ENCODE measurements around the gene MTPN.

Gene MTPN

GRCh38 chr7:136014659-136015058 lies 37.5 kb upstream of the MTPN start:
- DNase-seq (ENCODE audit: low read depth, low spot score), result no peak
- Histone ChIP-seq H3K9ac (ENCODE audit: insufficient read length, low read depth) (no peak overlapping the region), H3K27me3 (ENCODE audit: insufficient read depth, insufficient read length) (no peaks in the 10 kb centered on the region), H3K4me1 (ENCODE audit: insufficient read depth, insufficient read length) (no peaks in the 10 kb centered on the region), H3K9me3 (ENCODE audit: insufficient read depth, low read length) (no peaks in the 10 kb centered on the region), H3K4me3 (ENCODE audit: insufficient read length, low read depth) (no peak overlapping the region), H3K36me3 (ENCODE audit: insufficient read depth, insufficient read length, low read length) (no peaks in the 10 kb centered on the region)
- TF ChIP-seq YY1 (IDR thresholded peaks at IDR 0.05; ENCODE audit: insufficient read depth, insufficient read length), result no peak
- TF ChIP-seq SUZ12 (IDR thresholded peaks at IDR 0.05; ENCODE audit: extremely low read depth, insufficient read depth, insufficient read length), result no peak
- TF ChIP-seq ZNF274 (IDR thresholded peaks at IDR 0.05; ENCODE audit: low read depth, low read length), result no peak

DNA sequence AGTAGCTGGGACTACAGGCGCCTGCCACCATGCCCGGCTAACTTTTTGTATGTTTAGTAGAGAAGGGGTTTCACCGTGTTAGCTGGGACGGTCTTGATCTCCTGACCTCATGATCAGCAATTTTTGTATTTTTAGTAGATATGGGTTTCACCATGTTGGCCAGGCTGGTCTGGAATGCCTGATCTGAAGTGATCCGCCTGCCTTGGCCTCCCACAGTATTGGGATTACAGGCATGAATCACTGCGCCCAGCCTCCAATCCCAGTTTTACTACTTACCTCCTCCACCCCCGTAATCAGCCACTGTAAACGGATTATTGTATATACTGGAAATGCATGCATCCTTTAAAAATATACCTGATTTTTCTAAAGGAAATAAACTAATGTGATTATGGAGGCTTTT lies 35.1 kb upstream of the MTPN start:
- TF ChIP-seq SUZ12 (IDR thresholded peaks at IDR 0.05; ENCODE audit: extremely low read depth, insufficient read depth, insufficient read length) (no peak), ZNF274 (IDR thresholded peaks at IDR 0.05; ENCODE audit: low read depth, low read length) (no peak), YY1 (IDR thresholded peaks at IDR 0.05; ENCODE audit: insufficient read depth, insufficient read length) (no peak)
- no peak for DNase-seq (ENCODE audit: low read depth, low spot score)
- H3K4me3 ChIP-seq (ENCODE audit: insufficient read length, low read depth), result no peak overlapping the region

GRCh38 chr7:136009488-136010079 lies 32.4 kb upstream of the MTPN start:
- Histone ChIP-seq H3K9me3 (ENCODE audit: insufficient read depth, low read length) (no peaks in the 10 kb centered on the region), H3K9ac (ENCODE audit: insufficient read length, low read depth) (no peak overlapping the region), H3K36me3 (ENCODE audit: insufficient read depth, insufficient read length, low read length) (no peaks in the 10 kb centered on the region), H3K27me3 (ENCODE audit: insufficient read depth, insufficient read length) (no peaks in the 10 kb centered on the region), H3K4me1 (ENCODE audit: insufficient read depth, insufficient read length) (no peaks in the 10 kb centered on the region), H3K4me3 (ENCODE audit: insufficient read length, low read depth) (no peak overlapping the region)
- TF ChIP-seq YY1 (IDR thresholded peaks at IDR 0.05; ENCODE audit: insufficient read depth, insufficient read length) (no peak), SUZ12 (IDR thresholded peaks at IDR 0.05; ENCODE audit: extremely low read depth, insufficient read depth, insufficient read length) (no peak), ZNF274 (IDR thresholded peaks at IDR 0.05; ENCODE audit: low read depth, low read length) (no peak)
- DNase-seq (ENCODE audit: low read depth, low spot score), result peak; percentile 25

More for the DNA sequence above, 35.1 kb upstream of the MTPN start:
- Histone ChIP-seq H3K4me1 (ENCODE audit: insufficient read depth, insufficient read length) (no peaks in the 10 kb centered on the region), H3K27me3 (ENCODE audit: insufficient read depth, insufficient read length) (no peaks in the 10 kb centered on the region), H3K9ac (ENCODE audit: insufficient read length, low read depth) (no peak overlapping the region), H3K36me3 (ENCODE audit: insufficient read depth, insufficient read length, low read length) (no peaks in the 10 kb centered on the region), H3K9me3 (ENCODE audit: insufficient read depth, low read length) (no peaks in the 10 kb centered on the region)

GRCh38 chr7:136006208-136006607 lies 29.0 kb upstream of the MTPN start:
- Histone ChIP-seq H3K9ac (ENCODE audit: insufficient read length, low read depth) (no peak overlapping the region), H3K9me3 (ENCODE audit: insufficient read depth, low read length) (no peaks in the 10 kb centered on the region), H3K4me1 (ENCODE audit: insufficient read depth, insufficient read length) (no peaks in the 10 kb centered on the region), H3K27me3 (ENCODE audit: insufficient read depth, insufficient read length) (no peaks in the 10 kb centered on the region), H3K36me3 (ENCODE audit: insufficient read depth, insufficient read length, low read length) (no peaks in the 10 kb centered on the region), H3K4me3 (ENCODE audit: insufficient read length, low read depth) (no peak overlapping the region)
- DNase-seq (ENCODE audit: low read depth, low spot score), result no peak
- TF ChIP-seq YY1 (IDR thresholded peaks at IDR 0.05; ENCODE audit: insufficient read depth, insufficient read length) (no peak), ZNF274 (IDR thresholded peaks at IDR 0.05; ENCODE audit: low read depth, low read length) (no peak), SUZ12 (IDR thresholded peaks at IDR 0.05; ENCODE audit: extremely low read depth, insufficient read depth, insufficient read length) (no peak)

DNA sequence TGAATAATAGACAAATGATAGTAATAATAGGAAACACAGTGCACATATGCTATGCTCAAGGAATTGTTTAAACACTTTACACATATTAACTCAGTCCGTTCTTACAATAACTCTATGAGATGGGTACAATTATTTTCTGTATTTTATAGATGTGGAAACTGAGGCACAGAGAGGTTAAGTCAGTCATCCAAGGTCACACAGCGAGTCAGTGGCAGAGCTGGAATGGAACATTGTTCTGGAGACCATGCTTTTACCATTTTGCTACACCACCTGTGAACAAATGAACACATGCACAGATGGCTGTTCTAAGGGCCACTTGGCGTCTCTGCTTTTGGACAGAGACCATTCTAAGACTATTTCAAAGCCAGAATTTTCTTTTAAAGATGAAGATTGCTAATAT lies 26.9 kb upstream of the MTPN start:
- TF ChIP-seq ZNF274 (IDR thresholded peaks at IDR 0.05; ENCODE audit: low read depth, low read length) (no peak), YY1 (IDR thresholded peaks at IDR 0.05; ENCODE audit: insufficient read depth, insufficient read length) (no peak), SUZ12 (IDR thresholded peaks at IDR 0.05; ENCODE audit: extremely low read depth, insufficient read depth, insufficient read length) (no peak)
- Histone ChIP-seq H3K4me1 (ENCODE audit: insufficient read depth, insufficient read length) (no peaks in the 10 kb centered on the region), H3K4me3 (ENCODE audit: insufficient read length, low read depth) (no peak overlapping the region), H3K27me3 (ENCODE audit: insufficient read depth, insufficient read length) (no peaks in the 10 kb centered on the region), H3K36me3 (ENCODE audit: insufficient read depth, insufficient read length, low read length) (no peaks in the 10 kb centered on the region), H3K9me3 (ENCODE audit: insufficient read depth, low read length) (no peaks in the 10 kb centered on the region), H3K9ac (ENCODE audit: insufficient read length, low read depth) (no peak overlapping the region)
- no peak for DNase-seq (ENCODE audit: low read depth, low spot score)

DNA sequence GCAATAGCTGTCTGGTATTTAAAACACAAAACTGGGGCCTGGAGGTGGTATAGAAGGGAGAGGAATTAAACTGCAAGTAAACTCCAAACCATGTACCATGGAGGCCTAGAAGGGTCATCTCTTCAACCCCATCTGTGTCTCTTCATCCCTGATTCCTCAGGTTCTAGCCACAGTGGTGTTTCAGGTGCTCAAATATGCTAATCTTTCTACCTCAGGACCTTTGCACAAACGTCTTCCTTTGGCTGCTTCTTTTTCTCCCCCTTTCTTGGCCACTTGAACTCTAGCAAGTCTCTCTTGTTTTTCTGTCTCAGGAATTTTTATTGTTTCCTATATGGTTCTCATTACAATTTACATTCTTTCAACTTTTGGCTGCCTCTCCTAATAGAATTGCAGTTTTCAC lies 25.6 kb upstream of the MTPN start:
- Histone ChIP-seq H3K36me3 (ENCODE audit: insufficient read depth, insufficient read length, low read length) (no peaks in the 10 kb centered on the region), H3K4me1 (ENCODE audit: insufficient read depth, insufficient read length) (no peaks in the 10 kb centered on the region), H3K27me3 (ENCODE audit: insufficient read depth, insufficient read length) (no peaks in the 10 kb centered on the region), H3K4me3 (ENCODE audit: insufficient read length, low read depth) (no peak overlapping the region), H3K9ac (ENCODE audit: insufficient read length, low read depth) (no peak overlapping the region), H3K9me3 (ENCODE audit: insufficient read depth, low read length) (no peaks in the 10 kb centered on the region)
- TF ChIP-seq YY1 (IDR thresholded peaks at IDR 0.05; ENCODE audit: insufficient read depth, insufficient read length), result no peak
- TF ChIP-seq SUZ12 (IDR thresholded peaks at IDR 0.05; ENCODE audit: extremely low read depth, insufficient read depth, insufficient read length), result no peak
- no peak for DNase-seq (ENCODE audit: low read depth, low spot score)

DNA sequence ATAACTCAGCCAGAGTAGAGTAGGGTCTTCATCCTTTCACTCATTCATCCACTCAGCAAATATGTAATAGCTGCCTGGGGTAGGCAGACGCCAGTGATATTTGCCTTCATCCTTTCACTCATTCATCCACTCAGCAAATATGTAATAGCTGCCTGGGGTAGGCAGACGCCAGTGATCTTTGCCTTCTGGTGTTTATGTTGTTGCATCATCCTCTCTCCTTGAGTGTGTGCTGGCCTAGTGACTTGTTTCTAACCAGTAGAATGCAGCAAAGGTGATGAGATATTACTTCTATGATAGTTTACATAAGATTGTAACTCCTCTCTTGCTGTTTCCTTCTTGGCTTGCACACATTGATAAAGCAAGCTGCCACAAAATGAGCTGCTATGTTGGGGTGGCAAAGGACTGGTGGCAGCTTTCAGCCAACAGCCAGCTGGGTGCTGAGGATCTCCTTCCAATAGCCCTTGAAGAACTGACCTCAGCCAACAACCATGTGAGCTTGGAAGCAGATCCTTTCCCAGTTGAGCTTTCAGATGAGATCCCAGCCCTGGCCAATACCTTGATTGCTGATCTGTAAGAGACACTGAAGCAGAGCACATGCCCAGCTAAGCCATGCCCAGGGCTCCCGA lies 23.2 kb upstream of the MTPN start:
- no peak for DNase-seq (ENCODE audit: low read depth, low spot score)
- no peak for TF ChIP-seq SUZ12 (IDR thresholded peaks at IDR 0.05; ENCODE audit: extremely low read depth, insufficient read depth, insufficient read length)
- TF ChIP-seq ZNF274 (IDR thresholded peaks at IDR 0.05; ENCODE audit: low read depth, low read length), result no peak
- no peak for TF ChIP-seq YY1 (IDR thresholded peaks at IDR 0.05; ENCODE audit: insufficient read depth, insufficient read length)
- H3K27me3 ChIP-seq (ENCODE audit: insufficient read depth, insufficient read length), result no peaks in the 10 kb centered on the region
- H3K9me3 ChIP-seq (ENCODE audit: insufficient read depth, low read length), result no peaks in the 10 kb centered on the region
- H3K36me3 ChIP-seq (ENCODE audit: insufficient read depth, insufficient read length, low read length), result no peaks in the 10 kb centered on the region
- no peak overlapping the region for H3K4me3 ChIP-seq (ENCODE audit: insufficient read length, low read depth)
- H3K4me1 ChIP-seq (ENCODE audit: insufficient read depth, insufficient read length), result no peaks in the 10 kb centered on the region
- H3K9ac ChIP-seq (ENCODE audit: insufficient read length, low read depth), result no peak overlapping the region
